LNCaP clone FGC (cell line): ENCODE measurements around the gene RPS25.
"Not testable (repeated sequence)": the region's sequence is repeated elsewhere in the genome, so short reads cannot be mapped to it uniquely, and the experiment has no call there.

Source experiments
- DNase-seq: peaks from one replicate; pipeline ENCODE4 v3.0.0-alpha.2; 2011; ENCODE audit warnings: low read depth
- H3K4me3 ChIP-seq: 2 replicates; pipeline ENCODE4 v1.5.1; 2011; ENCODE audit warnings: mild to moderate bottlenecking, low read depth, low read length, control low read depth
- CTCF ChIP-seq: IDR thresholded peaks from 2 replicates; pipeline ENCODE4 v1.5.1; 2012; ENCODE audit warnings: mild to moderate bottlenecking; ENCODE audit not compliant: control insufficient read depth, insufficient read depth; ENCODE audit errors: extremely low read depth

RPS25 gene

GRCh38 chr11:119018074-119018938 lies at the start of gene RPS25, which contains the start of gene TRAPPC4:
Gene RPS25 (minus strand): TSS chr11:119018343. CDS start chr11:119018284, 59 bp downstream.
Gene TRAPPC4 (plus strand): TSS chr11:119018766. CDS start chr11:119018796, 30 bp downstream.
- 0 out of 2 replicates have a peak, but pooled peaks have one; percentile 1 for TF ChIP-seq CTCF
- DNase-seq = peak; percentile 94
- H3K4me3 ChIP-seq = peak within 1 kb of the TSS; percentile 98

GRCh38 chr11:119067371-119068222 lies 49.5 kb upstream of the RPS25 start, which contains the start of gene VPS11:
Gene VPS11 (plus strand): TSS chr11:119067818. CDS start chr11:119067824, 6 bp downstream.
- H3K4me3 ChIP-seq = peak within 1 kb of the TSS; percentile 98
- DNase-seq = peak; percentile 81
- no peak for TF ChIP-seq CTCF

GRCh38 chr11:119065369-119065768 lies 47.2 kb upstream of the RPS25 start:
- no peak overlapping the region for H3K4me3 ChIP-seq
- peak; percentile 35 for TF ChIP-seq CTCF
- DNase-seq = no peak

- DNase-seq = no peak
- no peak for TF ChIP-seq CTCF
- H3K4me3 ChIP-seq = no peak overlapping the region
These were observed 44.6 kb upstream of the RPS25 start for GRCh38 chr11:119062779-119063178.

GRCh38 chr11:119061256-119061655 lies 43.1 kb upstream of the RPS25 start:
- TF ChIP-seq CTCF = no peak
- DNase-seq = no peak
- H3K4me3 ChIP-seq = no peak overlapping the region

GRCh38 chr11:119059128-119059527 lies 41.0 kb upstream of the RPS25 start:
- not testable (repeated sequence) for H3K4me3 ChIP-seq, DNase-seq
